DMS153 treated with DMSO at 0.1 percent for 48 hours (cell line): ENCODE data around the gene GCNA.

Source experiments
- DNase-seq: peaks from one replicate; lab custom pipeline; 2025; ENCODE audit not compliant: unreplicated experiment; lab: John Stamatoyannopoulos, UW

GCNA gene

GRCh38 chrX:71612256-71612655 is 34.0 kb downstream of the GCNA start:
- no peak for DNase-seq

- DNase-seq = no peak
Observed at GRCh38 chrX:71615056-71615455, 36.8 kb downstream of the GCNA start.

GRCh38 chrX:71615954-71616353 is 37.7 kb downstream of the GCNA start:
- no peak for DNase-seq

- no peak for DNase-seq
Observed at GRCh38 chrX:71616672-71617529, 38.7 kb downstream of the GCNA start.

- no peak for DNase-seq
Observed at GRCh38 chrX:71617742-71618141, 39.5 kb downstream of the GCNA start.

- DNase-seq = no peak
Observed at GRCh38 chrX:71618303-71618721, 40.1 kb downstream of the GCNA start, which contains the start of gene CXCR3. CXCR3 (minus strand) TSS chrX:71618511; CDS start chrX:71618449, 62 bp downstream.

- no peak for DNase-seq
Observed at GRCh38 chrX:71618787-71619186, 40.5 kb downstream of the GCNA start.

GRCh38 chrX:71619193-71619592 is 41.0 kb downstream of the GCNA start:
- DNase-seq = no peak

- DNase-seq = no peak
Observed at GRCh38 chrX:71619986-71620385, 41.7 kb downstream of the GCNA start.

GRCh38 chrX:71621603-71622002 is 43.4 kb downstream of the GCNA start:
- DNase-seq = no peak

GRCh38 chrX:71622032-71622575 is 43.9 kb downstream of the GCNA start:
- DNase-seq = no peak

GRCh38 chrX:71622576-71623450 is 44.6 kb downstream of the GCNA start:
- no peak for DNase-seq

- DNase-seq = no peak
Observed at GRCh38 chrX:71623714-71624113, 45.5 kb downstream of the GCNA start.

- DNase-seq = no peak
Observed at GRCh38 chrX:71625471-71625870, 47.2 kb downstream of the GCNA start.

- no peak for DNase-seq
Observed at GRCh38 chrX:71626576-71626975, 48.3 kb downstream of the GCNA start.

- DNase-seq = no peak
Observed at GRCh38 chrX:71627588-71628404, 49.6 kb downstream of the GCNA start.

- DNase-seq = no peak
Observed at GRCh38 chrX:71629467-71629866, 51.2 kb downstream of the GCNA start.

- no peak for DNase-seq
Observed at GRCh38 chrX:71632923-71633657, 54.9 kb downstream of the GCNA start.

- no peak for DNase-seq
Observed at GRCh38 chrX:71634366-71634765, 56.1 kb downstream of the GCNA start.
